Measurements from ENCODE around the gene KDM1B.
A peak's percentile ranks its signal among the peaks of the same experiment; 100 is the strongest.
"Not testable (repeated sequence)": the region's sequence is repeated elsewhere in the genome, so short reads cannot be mapped to it uniquely, and the experiment has no call there.

KDM1B gene

DNA sequence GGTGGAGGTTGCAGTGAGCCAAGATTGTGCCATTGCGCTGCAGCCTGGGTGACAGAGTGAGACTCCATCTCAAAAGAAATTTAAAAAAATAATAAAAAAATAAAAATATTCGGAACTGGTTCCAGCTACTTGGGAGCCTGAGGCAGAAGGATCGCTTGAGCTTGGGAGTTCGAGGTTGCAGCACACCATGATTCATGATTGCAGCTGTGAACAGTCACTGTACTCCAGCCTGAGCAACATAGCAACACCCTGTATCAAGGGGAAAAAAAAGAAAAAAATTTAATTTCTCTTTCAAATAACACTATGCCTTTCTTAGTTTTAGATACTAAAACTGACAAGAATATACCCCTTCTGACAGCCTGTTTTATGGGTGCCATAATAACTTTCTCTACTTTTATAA is 10.5 kb downstream of the KDM1B start:
- TF ChIP-seq, protein P1, sequence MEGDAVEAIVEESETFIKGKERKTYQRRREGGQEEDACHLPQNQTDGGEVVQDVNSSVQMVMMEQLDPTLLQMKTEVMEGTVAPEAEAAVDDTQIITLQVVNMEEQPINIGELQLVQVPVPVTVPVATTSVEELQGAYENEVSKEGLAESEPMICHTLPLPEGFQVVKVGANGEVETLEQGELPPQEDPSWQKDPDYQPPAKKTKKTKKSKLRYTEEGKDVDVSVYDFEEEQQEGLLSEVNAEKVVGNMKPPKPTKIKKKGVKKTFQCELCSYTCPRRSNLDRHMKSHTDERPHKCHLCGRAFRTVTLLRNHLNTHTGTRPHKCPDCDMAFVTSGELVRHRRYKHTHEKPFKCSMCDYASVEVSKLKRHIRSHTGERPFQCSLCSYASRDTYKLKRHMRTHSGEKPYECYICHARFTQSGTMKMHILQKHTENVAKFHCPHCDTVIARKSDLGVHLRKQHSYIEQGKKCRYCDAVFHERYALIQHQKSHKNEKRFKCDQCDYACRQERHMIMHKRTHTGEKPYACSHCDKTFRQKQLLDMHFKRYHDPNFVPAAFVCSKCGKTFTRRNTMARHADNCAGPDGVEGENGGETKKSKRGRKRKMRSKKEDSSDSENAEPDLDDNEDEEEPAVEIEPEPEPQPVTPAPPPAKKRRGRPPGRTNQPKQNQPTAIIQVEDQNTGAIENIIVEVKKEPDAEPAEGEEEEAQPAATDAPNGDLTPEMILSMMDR (IDR thresholded peaks at IDR 0.05; ENCODE audit: poor library complexity, severe bottlenecking): no peak
- Histone ChIP-seq H3K4me1 (ENCODE audit: insufficient read depth, poor library complexity, severe bottlenecking) (peaks cover 9% of the 10 kb centered on the region), H3K36me3 (ENCODE audit: low read depth) (peaks cover 50% of the 10 kb centered on the region), H3K27ac (ENCODE audit: poor library complexity, severe bottlenecking) (peak overlapping the region; percentile 23), H3K9me3 (ENCODE audit: severe bottlenecking) (no peaks in the 10 kb centered on the region), H3K4me3 (ENCODE audit: severe bottlenecking) (no peak overlapping the region), H3K27me3 (ENCODE audit: insufficient read depth, poor library complexity, severe bottlenecking) (no peaks in the 10 kb centered on the region)
- DNase-seq (ENCODE audit: low spot score) (no peak), ATAC-seq (ENCODE audit: low read depth) (peak; percentile 50; the same call in 1 of the 3 replicates)

DNA sequence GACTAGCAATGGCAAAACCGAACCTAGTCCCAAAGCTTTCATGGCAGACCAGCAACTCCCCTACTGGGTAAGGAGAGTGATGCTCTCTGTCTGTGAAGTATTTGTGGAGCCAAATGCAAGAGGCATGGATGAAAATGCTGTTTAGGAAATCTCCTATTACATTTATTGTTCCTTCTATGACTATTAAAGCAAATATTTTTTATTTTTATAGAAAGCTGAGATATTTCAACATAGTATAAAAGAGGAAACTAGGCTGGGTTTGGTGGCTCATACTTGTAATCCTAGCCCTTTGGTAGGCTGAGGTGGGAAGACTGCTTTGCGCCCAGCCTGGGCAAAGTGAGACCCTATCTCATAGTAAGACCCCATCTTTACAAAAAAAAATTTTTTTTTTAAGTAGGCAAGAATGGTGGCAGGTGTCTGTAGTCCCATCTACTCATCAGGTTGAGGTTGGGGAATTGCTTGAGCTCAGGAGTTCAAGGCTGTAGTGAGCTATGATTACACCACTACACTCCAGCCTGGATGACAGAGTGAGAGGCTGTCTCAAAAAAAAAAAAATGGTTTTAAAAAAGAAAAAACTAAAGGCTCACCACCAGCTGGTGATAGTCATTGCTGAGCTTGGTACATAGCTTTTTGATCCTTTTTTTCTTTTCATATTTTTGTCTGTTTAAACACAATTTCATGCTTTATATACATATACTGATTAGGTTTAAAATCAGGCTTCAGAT is 11.3 kb downstream of the KDM1B start:
- no peak for DNase-seq (ENCODE audit: low spot score)
- Histone ChIP-seq H3K27ac (ENCODE audit: poor library complexity, severe bottlenecking) (peak overlapping the region; percentile 23), H3K4me3 (ENCODE audit: severe bottlenecking) (no peak overlapping the region), H3K36me3 (ENCODE audit: low read depth) (peaks cover 50% of the 10 kb centered on the region), H3K27me3 (ENCODE audit: insufficient read depth, poor library complexity, severe bottlenecking) (no peaks in the 10 kb centered on the region), H3K9me3 (ENCODE audit: severe bottlenecking) (no peaks in the 10 kb centered on the region), H3K4me1 (ENCODE audit: insufficient read depth, poor library complexity, severe bottlenecking) (peaks cover 9% of the 10 kb centered on the region)
- TF ChIP-seq, protein P1 (IDR thresholded peaks at IDR 0.05; ENCODE audit: poor library complexity, severe bottlenecking): no peak
- ATAC-seq (ENCODE audit: low read depth): peak; percentile 86

DNA sequence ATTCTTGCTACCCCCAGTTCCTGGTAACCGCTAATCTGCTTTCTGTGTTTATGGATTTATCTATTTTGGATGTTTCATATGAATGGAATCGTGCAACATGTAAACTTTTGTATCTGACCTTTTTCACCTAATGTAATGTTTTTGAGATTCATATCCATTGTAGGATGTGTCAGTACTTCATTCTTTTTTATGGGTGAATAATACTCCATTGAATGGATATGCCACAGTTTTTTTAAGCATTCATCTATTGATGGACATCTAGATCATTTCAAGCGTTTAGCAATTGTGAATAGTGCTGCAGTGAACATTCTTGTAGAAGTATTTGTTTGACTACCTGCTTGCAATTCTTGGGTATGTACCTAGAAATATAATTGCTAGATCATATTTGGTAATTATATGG is 13.0 kb downstream of the KDM1B start:
- peaks cover 9% of the 10 kb centered on the region for H3K4me1 ChIP-seq (ENCODE audit: insufficient read depth, poor library complexity, severe bottlenecking)
- H3K4me3 ChIP-seq (ENCODE audit: severe bottlenecking): no peak overlapping the region
- ATAC-seq (ENCODE audit: low read depth) (no peak), DNase-seq (ENCODE audit: low spot score) (no peak)
- TF ChIP-seq, protein P1 (IDR thresholded peaks at IDR 0.05; ENCODE audit: poor library complexity, severe bottlenecking): no peak
- H3K27me3 ChIP-seq (ENCODE audit: insufficient read depth, poor library complexity, severe bottlenecking): no peaks in the 10 kb centered on the region
- no peak overlapping the region for H3K27ac ChIP-seq (ENCODE audit: poor library complexity, severe bottlenecking)
- H3K9me3 ChIP-seq (ENCODE audit: severe bottlenecking): no peaks in the 10 kb centered on the region
- peaks cover 52% of the 10 kb centered on the region for H3K36me3 ChIP-seq (ENCODE audit: low read depth)

DNA sequence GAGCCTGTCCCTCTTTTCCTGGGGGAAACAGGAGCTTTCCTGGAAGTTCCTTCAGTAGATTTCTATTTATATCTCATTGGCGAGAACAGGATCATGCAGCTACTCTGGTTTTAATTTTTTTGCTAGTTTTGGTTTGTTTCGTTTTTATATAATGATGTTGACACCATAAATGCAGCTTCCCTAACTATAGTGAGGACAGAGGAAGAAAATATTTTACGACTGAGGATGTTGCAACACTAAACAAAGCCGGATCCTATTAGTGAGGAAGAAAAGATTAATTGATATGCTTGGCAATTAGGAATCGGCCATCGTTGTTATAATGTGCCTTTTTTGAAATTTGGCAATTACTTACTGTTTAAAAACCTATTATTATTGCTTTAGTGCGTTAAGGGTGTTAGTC is 16.6 kb downstream of the KDM1B start:
- H3K36me3 ChIP-seq (ENCODE audit: low read depth): peaks cover 50% of the 10 kb centered on the region
- ATAC-seq (ENCODE audit: low read depth): no peak

DNA sequence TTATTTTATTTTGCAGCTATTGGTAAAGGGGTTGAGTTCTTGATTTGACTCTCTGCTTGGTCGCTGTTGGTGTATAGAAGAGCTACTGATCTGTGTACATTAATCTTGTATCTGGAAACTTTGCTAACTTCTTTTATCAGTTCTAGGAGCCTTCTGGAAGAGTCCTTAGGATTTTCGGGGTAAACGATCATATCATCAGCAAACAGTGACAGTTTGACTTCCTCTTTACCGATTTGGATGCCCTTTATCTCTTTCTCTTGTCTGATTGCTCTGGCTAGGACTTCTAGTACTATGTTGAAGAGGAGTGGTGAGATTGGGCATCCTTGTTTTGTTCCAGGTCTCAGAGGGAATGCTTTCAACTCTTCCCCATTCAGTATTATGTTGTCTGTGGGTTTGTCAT is 21.0 kb downstream of the KDM1B start:
- DNase-seq (ENCODE audit: low spot score); H3K4me3 ChIP-seq (ENCODE audit: severe bottlenecking); H3K27me3 ChIP-seq (ENCODE audit: insufficient read depth, poor library complexity, severe bottlenecking); ATAC-seq (ENCODE audit: low read depth); H3K4me1 ChIP-seq (ENCODE audit: insufficient read depth, poor library complexity, severe bottlenecking); H3K9me3 ChIP-seq (ENCODE audit: severe bottlenecking); H3K27ac ChIP-seq (ENCODE audit: poor library complexity, severe bottlenecking): not testable (repeated sequence)
- H3K36me3 ChIP-seq (ENCODE audit: low read depth): peaks cover 23% of the 10 kb centered on the region

More for the DNA sequence above, 16.6 kb downstream of the KDM1B start:
- no peak overlapping the region for H3K27ac ChIP-seq (ENCODE audit: poor library complexity, severe bottlenecking)
- no peaks in the 10 kb centered on the region for H3K27me3 ChIP-seq (ENCODE audit: insufficient read depth, poor library complexity, severe bottlenecking)
- no peaks in the 10 kb centered on the region for H3K9me3 ChIP-seq (ENCODE audit: severe bottlenecking)
- TF ChIP-seq, protein P1 (IDR thresholded peaks at IDR 0.05; ENCODE audit: poor library complexity, severe bottlenecking): no peak
- DNase-seq (ENCODE audit: low spot score): no peak
- no peak overlapping the region for H3K4me3 ChIP-seq (ENCODE audit: severe bottlenecking)
- H3K4me1 ChIP-seq (ENCODE audit: insufficient read depth, poor library complexity, severe bottlenecking): no peaks in the 10 kb centered on the region

All from RWPE2 (cell line).